GM12878 (cell line): ENCODE results near the gene TMEM250. TPM values are rescaled to one million over a fixed set of nuclear protein-coding genes. Genes with fewer than 3 reads are reported as not detected.

ENCODE experiments used
- ATAC-seq: fragments of 200-7000 bp; cut with Tn5 transposase; 3 replicates; pipeline ENCODE4 v1.9.1; 2020; ENCODE audit warnings: mild to moderate bottlenecking, moderate library complexity
- BruUV-seq: library from RNA; stranded (reverse); fragments of 400-500 nt; replicated peaks from 2 replicates; lab custom pipeline; 2021; lab: Mats Ljungman, UMichigan
- CTCF ChIA-PET: fragments of 300-600 bp; sonication (Branson Sonifier 250); formaldehyde crosslinking; extraction: SDS; loops from one replicate; lab custom pipeline; 2021; ENCODE audit warnings: inconsistent platforms; lab: Yijun Ruan, JAX
- POLR2A ChIA-PET: fragments of 350-600 bp; formaldehyde crosslinking; extraction: SDS; loops from one replicate; lab custom pipeline; 2021; ENCODE audit warnings: inconsistent platforms; lab: Charles Lee
- RAD21 ChIA-PET: fragments of 300-600 bp; sonication (Branson Sonifier 250); formaldehyde crosslinking; loops from one replicate; lab custom pipeline; 2023; ENCODE audit warnings: antibody characterized with exemption; ENCODE audit not compliant: unreplicated experiment; lab: Charles Lee
- SMC1A ChIA-PET: fragments of 300-600 bp; sonication (Branson Sonifier 250); formaldehyde crosslinking; loops from one replicate; lab custom pipeline; 2023; ENCODE audit not compliant: unreplicated experiment, uncharacterized antibody; lab: Charles Lee
- DNase-seq: peaks from one replicate; pipeline ENCODE4 v3.0.0-alpha.2; 2011; ENCODE audit warnings: low read depth, low spot score
- FAIRE-seq: peaks from 3 replicates; lab custom pipeline; 2011; peaks lifted over from hg19 to GRCh38; lab: Jason Lieb, UNC
- H2AFZ ChIP-seq: 2 replicates; pipeline ENCODE4 v1.6.0; 2011; ENCODE audit warnings: low read depth, low read length, control low read depth; ENCODE audit not compliant: control insufficient read depth
- H3K27ac ChIP-seq: 2 replicates; pipeline ENCODE4 v1.5.1; 2011; ENCODE audit warnings: control low read depth; ENCODE audit not compliant: control insufficient read depth, insufficient read depth
- H3K27me3 ChIP-seq, 2 experiments: replicated peaks in 1 of 2; 2 replicates each; pipeline versions ENCODE4 v1.6.0 to v1.6.1; 2011; ENCODE audit warnings: low read length in 1 of 2; ENCODE audit not compliant: control insufficient read depth in 2 of 2, insufficient read depth in 2 of 2
- H3K36me3 ChIP-seq, 2 experiments: 2 replicates each; pipeline ENCODE4 v1.5.1; 2011; ENCODE audit warnings: low read length in 1 of 2; ENCODE audit not compliant: control insufficient read depth in 2 of 2, insufficient read depth in 2 of 2
- H3K4me1 ChIP-seq: 2 replicates; pipeline ENCODE4 v1.6.1; 2011; ENCODE audit warnings: mild to moderate bottlenecking, low read length, moderate library complexity, mixed read lengths; ENCODE audit not compliant: control insufficient read depth, insufficient read depth
- H3K4me2 ChIP-seq: 2 replicates; pipeline ENCODE4 v1.6.0; 2011; ENCODE audit warnings: control low read depth; ENCODE audit not compliant: control insufficient read depth, insufficient read depth
- H3K4me3 ChIP-seq: fragments of 200-600 bp; sonication (generic); 2 replicates; pipeline ENCODE4 v1.5.1; 2016
- H3K79me2 ChIP-seq: 2 replicates; pipeline ENCODE4 v1.6.0; 2011; ENCODE audit warnings: low read length; ENCODE audit not compliant: control insufficient read depth, insufficient read depth
- H3K9ac ChIP-seq: 2 replicates; pipeline ENCODE4 v1.8.0; 2011; ENCODE audit warnings: low read length, control low read depth, mixed read lengths; ENCODE audit not compliant: control insufficient read depth, insufficient read depth
- H3K9me3 ChIP-seq: replicated peaks from 3 replicates; pipeline ENCODE4 v1.5.1; 2011; ENCODE audit warnings: mild to moderate bottlenecking, low read length; ENCODE audit not compliant: control insufficient read depth, insufficient read depth
- H4K20me1 ChIP-seq: 2 replicates; pipeline ENCODE4 v1.6.0; 2011; ENCODE audit not compliant: control insufficient read depth, insufficient read depth
- BACH1 ChIP-seq: fragments of 450-650 bp; IDR thresholded peaks from 2 replicates; pipeline ENCODE4 v1.6.1; 2017; ENCODE audit warnings: mild to moderate bottlenecking, borderline replicate concordance
- CBX3 ChIP-seq: fragments of 200-600 bp; sonication (generic); IDR thresholded peaks from 2 replicates; pipeline ENCODE4 v1.6.1; 2016; ENCODE audit warnings: low read depth, borderline replicate concordance
- FOS ChIP-seq: IDR thresholded peaks from 3 replicates; pipeline ENCODE4 v1.6.1; 2011; ENCODE audit warnings: borderline replicate concordance; ENCODE audit not compliant: insufficient read length; ENCODE audit errors: extremely low read depth
- KAT2A ChIP-seq: conservative IDR thresholded peaks from 2 replicates; pipeline ENCODE4 v1.6.1; 2011; ENCODE audit warnings: low read depth, low read length; ENCODE audit not compliant: control insufficient read depth
- PAX8 ChIP-seq: fragments of 450-650 bp; IDR thresholded peaks from 2 replicates; pipeline ENCODE4 v1.6.1; 2017; ENCODE audit warnings: mild to moderate bottlenecking, moderate library complexity
- SUPT20H ChIP-seq: IDR thresholded peaks from 2 replicates; pipeline ENCODE4 v1.6.1; 2011; ENCODE audit warnings: low read depth, mild to moderate bottlenecking, low read length, moderate library complexity, borderline replicate concordance; ENCODE audit not compliant: control insufficient read depth
- ZBED1 ChIP-seq: IDR thresholded peaks from 2 replicates; pipeline ENCODE4 v1.6.1; 2016; ENCODE audit warnings: borderline replicate concordance
- WGBS: methylation state at CpG from one replicate; pipeline ENCODE4 v1.1.6; 2016; ENCODE audit warnings: low lambda C conversion rate; ENCODE audit not compliant: insufficient replicate concordance, insufficient coverage; ENCODE audit errors: missing lambda C conversion rate; 5-methylcytosine and 5-hydroxymethylcytosine counted together
- in situ Hi-C: fragments of 300-500 bp; cut with MboI; formaldehyde crosslinking; loops from 9 replicates; pipeline ENCODE4 v1.14.3; 2018; ENCODE audit warnings: mixed read lengths
- intact Hi-C: fragments of 100-400 bp; cut with micrococcal nuclease; formaldehyde crosslinking; loops from one replicate; pipeline ENCODE4 v1.14.2; 2022; ENCODE audit not compliant: unreplicated experiment
- polyA plus RNA-seq, 11 experiments: library from polyadenylated mRNA; depleted of rRNA in 4 of 11; unstranded in 6 of 11; stranded (reverse) in 5 of 11; fragments of >200 nt; fragmentation: Nextera tagmentation in 4 of 11; fragmentation: Illumina TruSeq in 1 of 11; extraction: Ambion mirVana in 4 of 11; extraction: Trizol in 1 of 11; gene quantifications; 1 replicate in 1 of 11; 2 replicates in 10 of 11; pipeline versions ENCODE4 v1.2.1 to v1.2.3, GENCODE V29; 2011 to 2016; ENCODE audit warnings: inconsistent platforms in 2 of 11, missing spikeins in 2 of 11, low read depth in 1 of 11
- total RNA-seq, 4 experiments: library from RNA; depleted of rRNA in 3 of 4; stranded (reverse); fragments of >200 nt in 3 of 4; fragmentation: Illumina TruSeq in 1 of 4; extraction: Trizol in 1 of 4; gene quantifications; 2 replicates each; pipeline versions ENCODE4 v1.2.1 to v1.2.3, GENCODE V29; 2013 to 2021
- TF ChIP-seq, protein P1 (sequence below): IDR thresholded peaks from 2 replicates; pipeline ENCODE4 v1.6.1; 2011; ENCODE audit warnings: low read depth, low read length, improper control_type of control experiment, borderline replicate concordance
- TF ChIP-seq, protein P2 (sequence below): fragments of 450-650 bp; IDR thresholded peaks from 2 replicates; pipeline ENCODE4 v1.6.1; 2017; ENCODE audit warnings: borderline replicate concordance
- TF ChIP-seq, protein P3 (sequence below): IDR thresholded peaks from 2 replicates; pipeline ENCODE4 v1.6.1; 2011; ENCODE audit warnings: low read depth, mild to moderate bottlenecking, low read length, moderate library complexity, borderline replicate concordance; ENCODE audit errors: extremely low read depth
- TF ChIP-seq, protein P4 (sequence below): fragments of 450-650 bp; IDR thresholded peaks from 2 replicates; pipeline ENCODE4 v1.6.1; 2017; ENCODE audit warnings: mild to moderate bottlenecking

Gene TMEM250
- total and polyA plus RNA-seq, 10 of the 15 experiments (the other 5 are each of a cell fraction or from before 2014, with no cell fraction given) = 0.39 to 39.9 (median 8.5) TPM

DNA sequence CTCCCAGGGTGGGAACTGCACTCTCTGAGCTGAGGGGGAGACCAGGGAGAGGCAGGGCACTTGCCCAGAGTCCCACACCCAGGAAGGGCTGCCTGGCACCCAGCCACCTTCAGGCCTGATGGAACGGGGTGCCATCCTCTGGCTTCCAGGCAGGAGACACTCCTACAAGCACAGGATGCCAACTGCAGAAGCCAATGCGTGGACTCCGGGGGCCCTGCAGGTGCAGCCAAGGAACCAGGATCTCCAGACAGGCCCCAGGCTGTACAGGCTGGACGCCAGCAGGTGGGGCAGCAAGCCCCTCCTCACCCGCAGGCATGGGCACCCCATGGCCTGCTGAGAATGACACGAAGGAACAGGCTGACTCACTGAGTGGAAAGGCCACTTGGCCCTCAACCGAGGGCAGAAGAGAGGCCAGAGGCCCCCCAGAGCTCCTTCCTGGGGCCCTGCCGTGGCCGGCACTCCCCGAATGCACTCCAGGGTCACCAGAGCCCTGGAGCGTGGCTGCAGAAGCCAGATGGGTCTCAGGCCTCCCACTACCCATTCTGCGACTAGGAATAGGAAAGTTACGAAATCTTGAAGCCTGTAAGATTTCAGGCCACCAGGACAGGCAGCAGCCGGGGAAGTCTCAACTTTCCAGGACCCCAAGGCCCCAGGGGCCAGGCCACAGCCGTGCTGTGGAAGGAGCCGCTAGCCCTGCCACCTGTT, 39.3 kb downstream of the TMEM250 start:
- TF ChIP-seq FOS (no peak), BACH1 (no peak), SUPT20H (no peak), KAT2A (no peak), ZBED1 (no peak), PAX8 (no peak), CBX3 (no peak)
- TF ChIP-seq, protein P1, sequence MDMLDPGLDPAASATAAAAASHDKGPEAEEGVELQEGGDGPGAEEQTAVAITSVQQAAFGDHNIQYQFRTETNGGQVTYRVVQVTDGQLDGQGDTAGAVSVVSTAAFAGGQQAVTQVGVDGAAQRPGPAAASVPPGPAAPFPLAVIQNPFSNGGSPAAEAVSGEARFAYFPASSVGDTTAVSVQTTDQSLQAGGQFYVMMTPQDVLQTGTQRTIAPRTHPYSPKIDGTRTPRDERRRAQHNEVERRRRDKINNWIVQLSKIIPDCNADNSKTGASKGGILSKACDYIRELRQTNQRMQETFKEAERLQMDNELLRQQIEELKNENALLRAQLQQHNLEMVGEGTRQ = no peak
- TF ChIP-seq, protein P2, sequence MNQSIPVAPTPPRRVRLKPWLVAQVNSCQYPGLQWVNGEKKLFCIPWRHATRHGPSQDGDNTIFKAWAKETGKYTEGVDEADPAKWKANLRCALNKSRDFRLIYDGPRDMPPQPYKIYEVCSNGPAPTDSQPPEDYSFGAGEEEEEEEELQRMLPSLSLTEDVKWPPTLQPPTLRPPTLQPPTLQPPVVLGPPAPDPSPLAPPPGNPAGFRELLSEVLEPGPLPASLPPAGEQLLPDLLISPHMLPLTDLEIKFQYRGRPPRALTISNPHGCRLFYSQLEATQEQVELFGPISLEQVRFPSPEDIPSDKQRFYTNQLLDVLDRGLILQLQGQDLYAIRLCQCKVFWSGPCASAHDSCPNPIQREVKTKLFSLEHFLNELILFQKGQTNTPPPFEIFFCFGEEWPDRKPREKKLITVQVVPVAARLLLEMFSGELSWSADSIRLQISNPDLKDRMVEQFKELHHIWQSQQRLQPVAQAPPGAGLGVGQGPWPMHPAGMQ = no peak
- TF ChIP-seq, protein P3, sequence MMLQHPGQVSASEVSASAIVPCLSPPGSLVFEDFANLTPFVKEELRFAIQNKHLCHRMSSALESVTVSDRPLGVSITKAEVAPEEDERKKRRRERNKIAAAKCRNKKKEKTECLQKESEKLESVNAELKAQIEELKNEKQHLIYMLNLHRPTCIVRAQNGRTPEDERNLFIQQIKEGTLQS = no peak
- TF ChIP-seq, protein P4, sequence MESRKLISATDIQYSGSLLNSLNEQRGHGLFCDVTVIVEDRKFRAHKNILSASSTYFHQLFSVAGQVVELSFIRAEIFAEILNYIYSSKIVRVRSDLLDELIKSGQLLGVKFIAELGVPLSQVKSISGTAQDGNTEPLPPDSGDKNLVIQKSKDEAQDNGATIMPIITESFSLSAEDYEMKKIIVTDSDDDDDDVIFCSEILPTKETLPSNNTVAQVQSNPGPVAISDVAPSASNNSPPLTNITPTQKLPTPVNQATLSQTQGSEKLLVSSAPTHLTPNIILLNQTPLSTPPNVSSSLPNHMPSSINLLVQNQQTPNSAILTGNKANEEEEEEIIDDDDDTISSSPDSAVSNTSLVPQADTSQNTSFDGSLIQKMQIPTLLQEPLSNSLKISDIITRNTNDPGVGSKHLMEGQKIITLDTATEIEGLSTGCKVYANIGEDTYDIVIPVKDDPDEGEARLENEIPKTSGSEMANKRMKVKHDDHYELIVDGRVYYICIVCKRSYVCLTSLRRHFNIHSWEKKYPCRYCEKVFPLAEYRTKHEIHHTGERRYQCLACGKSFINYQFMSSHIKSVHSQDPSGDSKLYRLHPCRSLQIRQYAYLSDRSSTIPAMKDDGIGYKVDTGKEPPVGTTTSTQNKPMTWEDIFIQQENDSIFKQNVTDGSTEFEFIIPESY = no peak
- no peaks in the 10 kb centered on the region for H4K20me1 ChIP-seq
- SMC1A ChIA-PET = no interaction called here
- H3K4me2 ChIP-seq = no peak overlapping the region
- POLR2A ChIA-PET = no interaction called here
- no peak overlapping the region for H3K9ac ChIP-seq
- RAD21 ChIA-PET = no interaction called here
- no peak overlapping the region for H3K27ac ChIP-seq
- no peaks in the 10 kb centered on the region for H3K79me2 ChIP-seq
- DNase-seq (no peak), FAIRE-seq (no peak), ATAC-seq (no peak)
- H3K4me1 ChIP-seq = no peaks in the 10 kb centered on the region
- H3K36me3 ChIP-seq = peaks cover 0 to 2% of the 10 kb centered on the region in 2 experiments; a peak in 2 of 4 replicates
- intact Hi-C loops = no loop called here
- CTCF ChIA-PET = no interaction called here
- no TSS peak for BruUV-seq
- in situ Hi-C loops = no loop called here
- H2AFZ ChIP-seq = no peak overlapping the region
- 63% methylated on average over 15 of the region's 16 CpGs for WGBS
- no peak overlapping the region for H3K4me3 ChIP-seq
- H3K27me3 ChIP-seq = no peaks in the 10 kb centered on the region
- H3K9me3 ChIP-seq = no peaks in the 10 kb centered on the region
